Prostate gland (tissue), 2 donors: Measurements from ENCODE around the gene TSPO.

Source experiments
- POLR2A ChIP-seq: fragments of 450-650 bp; IDR thresholded peaks from one replicate; pipeline ENCODE4 v1.6.1; 2016; ENCODE audit warnings: antibody characterized with exemption, mild to moderate bottlenecking
- POLR2AphosphoS5 ChIP-seq: sonication (generic); formaldehyde crosslinking; IDR thresholded peaks from one replicate; pipeline ENCODE4 v1.6.1; 2017; ENCODE audit warnings: antibody characterized with exemption
- TF ChIP-seq, protein P1 (sequence below), 4 experiments: fragments of 200-600 bp in 2 of 4; fragments of 450-650 bp in 2 of 4; sonication (generic) in 2 of 4; IDR thresholded peaks; 1 replicate in 3 of 4; 2 replicates in 1 of 4; pipeline ENCODE4 v1.5.1; 2016 to 2019; ENCODE audit warnings: antibody characterized with exemption in 4 of 4, mild to moderate bottlenecking in 2 of 4, moderate library complexity in 2 of 4

DNA sequence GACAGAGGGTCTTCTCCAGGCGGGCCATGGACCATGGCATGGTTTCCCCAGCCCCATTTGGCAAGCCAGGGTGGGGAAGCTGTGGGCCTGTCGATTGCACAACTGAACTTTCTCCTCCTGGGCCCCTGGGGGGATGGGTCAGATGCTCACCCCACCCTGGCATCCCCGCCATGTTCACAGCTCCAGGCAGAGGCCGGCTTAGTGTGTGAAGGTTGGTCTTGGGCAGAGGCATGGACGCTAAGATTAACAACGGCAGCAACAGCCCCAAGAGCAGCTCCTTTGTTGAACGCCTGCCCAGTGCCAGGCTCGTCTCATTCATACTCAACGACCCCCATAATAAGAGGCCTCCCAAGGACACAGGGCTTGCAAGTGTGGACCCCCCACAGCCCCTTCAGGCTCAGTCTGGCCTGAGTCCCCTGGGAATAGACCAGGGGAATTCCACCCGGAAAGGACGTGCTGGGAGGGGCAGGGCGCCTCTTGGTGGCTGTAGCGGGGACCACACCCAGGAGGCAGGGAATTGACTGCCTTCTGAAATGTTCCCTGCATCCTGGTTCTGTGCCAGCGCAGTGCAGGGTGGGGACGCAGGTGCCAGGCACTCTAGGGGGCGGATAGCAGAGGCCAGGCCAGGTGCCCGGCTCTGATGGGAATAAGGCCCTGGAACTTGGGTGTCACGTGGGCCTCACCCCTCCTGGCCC lies 8.3 kb downstream of the TSPO start:
- TF ChIP-seq POLR2A (no peak), POLR2AphosphoS5 (no peak)
- TF ChIP-seq, protein P1, sequence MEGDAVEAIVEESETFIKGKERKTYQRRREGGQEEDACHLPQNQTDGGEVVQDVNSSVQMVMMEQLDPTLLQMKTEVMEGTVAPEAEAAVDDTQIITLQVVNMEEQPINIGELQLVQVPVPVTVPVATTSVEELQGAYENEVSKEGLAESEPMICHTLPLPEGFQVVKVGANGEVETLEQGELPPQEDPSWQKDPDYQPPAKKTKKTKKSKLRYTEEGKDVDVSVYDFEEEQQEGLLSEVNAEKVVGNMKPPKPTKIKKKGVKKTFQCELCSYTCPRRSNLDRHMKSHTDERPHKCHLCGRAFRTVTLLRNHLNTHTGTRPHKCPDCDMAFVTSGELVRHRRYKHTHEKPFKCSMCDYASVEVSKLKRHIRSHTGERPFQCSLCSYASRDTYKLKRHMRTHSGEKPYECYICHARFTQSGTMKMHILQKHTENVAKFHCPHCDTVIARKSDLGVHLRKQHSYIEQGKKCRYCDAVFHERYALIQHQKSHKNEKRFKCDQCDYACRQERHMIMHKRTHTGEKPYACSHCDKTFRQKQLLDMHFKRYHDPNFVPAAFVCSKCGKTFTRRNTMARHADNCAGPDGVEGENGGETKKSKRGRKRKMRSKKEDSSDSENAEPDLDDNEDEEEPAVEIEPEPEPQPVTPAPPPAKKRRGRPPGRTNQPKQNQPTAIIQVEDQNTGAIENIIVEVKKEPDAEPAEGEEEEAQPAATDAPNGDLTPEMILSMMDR (IDR thresholded peaks at IDR 0.05) = peak in 2 of 4 experiments; percentile 29 to 34
